NCI-H1694 (cell line): ENCODE results near the gene ZNF526.
"Not testable (repeated sequence)": the region's sequence is repeated elsewhere in the genome, so short reads cannot be mapped to it uniquely, and the experiment has no call there.

Source experiments
- DNase-seq: peaks from one replicate; lab custom pipeline; 2025; lab: John Stamatoyannopoulos, UW

ZNF526 gene

DNA sequence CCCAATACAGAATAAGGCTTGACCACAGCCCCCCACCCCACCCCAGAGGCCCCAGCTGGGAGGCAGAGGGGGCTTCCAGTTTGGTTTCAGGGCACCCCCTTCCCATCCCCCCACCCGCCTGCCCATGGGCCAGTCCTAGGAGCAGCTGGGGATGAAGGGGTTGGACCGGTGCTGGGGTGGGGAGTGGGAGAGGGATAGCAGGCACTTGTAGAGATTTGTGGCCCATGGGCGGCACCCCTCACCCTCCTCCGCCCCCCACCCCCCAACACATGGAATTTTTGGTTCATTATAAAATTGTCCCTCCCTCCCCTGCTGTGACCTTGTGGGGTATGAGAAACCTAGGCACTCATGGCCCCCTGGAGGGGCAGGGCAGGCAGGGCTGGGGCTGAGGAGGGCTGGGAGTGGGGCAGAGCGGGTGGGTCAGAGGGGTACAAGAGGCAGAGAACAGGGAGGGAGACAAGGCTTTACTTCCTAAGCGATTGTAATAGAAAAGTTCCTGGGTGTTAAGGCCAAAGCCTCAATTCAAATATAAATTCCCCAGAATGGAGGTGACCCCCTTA is 27.6 kb downstream of the ZNF526 start:
- DNase-seq: no peak

DNA sequence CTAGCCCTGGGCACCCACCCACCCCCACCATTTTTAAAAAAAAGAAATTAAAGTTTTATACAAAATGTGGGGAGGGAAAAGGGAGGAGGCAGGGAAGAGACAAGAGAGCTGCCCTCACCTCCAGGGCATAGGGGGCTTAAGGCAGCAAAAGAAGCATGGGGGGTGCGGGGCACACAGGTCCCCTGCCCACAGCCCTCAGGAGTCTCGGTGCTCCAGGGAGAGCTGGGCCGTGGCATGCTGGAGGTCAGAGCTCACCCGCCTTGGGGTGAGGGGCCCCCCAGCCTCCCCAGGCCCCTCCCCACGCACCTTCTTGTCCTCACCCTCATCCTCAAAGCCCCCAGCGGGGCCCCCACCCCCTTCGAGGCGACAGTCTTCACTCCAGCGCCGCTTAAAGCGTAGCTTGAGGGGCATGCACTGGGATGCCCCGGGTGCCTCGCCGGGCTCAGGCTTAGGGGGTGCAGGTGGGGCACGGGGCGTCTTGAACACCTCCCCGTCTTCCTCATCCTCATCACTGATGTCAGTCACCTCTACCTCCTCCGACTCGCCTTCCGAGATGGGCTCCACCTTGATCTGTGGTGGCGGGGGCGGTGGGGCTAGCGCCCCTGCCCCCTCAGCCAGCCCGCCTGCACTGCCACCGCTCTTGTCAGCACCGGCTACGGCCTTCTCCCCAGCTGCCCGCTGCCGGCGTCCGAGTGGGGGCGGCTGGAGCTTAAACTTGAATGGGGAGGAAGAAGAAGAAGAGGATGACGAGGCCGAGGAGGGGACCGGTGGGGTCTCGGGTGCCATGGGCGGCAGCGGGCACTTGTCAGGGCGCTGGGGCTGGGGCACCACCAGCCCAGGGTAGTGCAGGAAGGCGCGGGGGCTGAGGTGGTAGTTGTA is 28.4 kb downstream of the ZNF526 start:
- no peak for DNase-seq

DNA sequence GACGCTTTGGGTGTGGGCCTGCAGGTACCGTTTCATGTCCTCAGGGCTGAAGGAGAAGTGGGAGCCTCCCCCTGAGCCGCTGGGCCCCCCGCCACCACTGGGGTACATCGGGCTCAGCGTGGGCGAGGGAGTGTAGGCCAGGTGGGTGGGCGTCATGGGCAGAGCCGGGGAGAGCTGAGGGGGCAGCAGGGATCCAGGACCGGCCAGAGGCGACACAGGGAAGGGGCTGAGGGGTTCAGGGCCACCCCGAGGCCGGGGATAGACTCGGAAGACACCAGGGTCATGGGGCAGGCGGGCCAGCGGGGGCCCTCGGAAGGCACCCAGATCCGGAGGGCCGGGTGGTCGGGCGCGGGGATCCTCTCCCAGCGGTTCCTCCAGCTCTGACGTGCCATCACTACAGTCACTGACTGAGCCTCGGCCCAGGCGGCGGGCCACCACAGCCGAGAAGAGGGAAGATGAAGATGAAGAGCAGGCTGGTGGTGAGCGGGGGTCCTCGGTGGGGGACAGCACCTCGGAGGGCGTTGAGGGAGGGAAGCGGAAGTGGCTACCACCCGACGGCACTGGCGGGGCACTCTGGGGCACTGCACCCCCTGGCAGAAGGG is 29.1 kb downstream of the ZNF526 start:
- no peak for DNase-seq

DNA sequence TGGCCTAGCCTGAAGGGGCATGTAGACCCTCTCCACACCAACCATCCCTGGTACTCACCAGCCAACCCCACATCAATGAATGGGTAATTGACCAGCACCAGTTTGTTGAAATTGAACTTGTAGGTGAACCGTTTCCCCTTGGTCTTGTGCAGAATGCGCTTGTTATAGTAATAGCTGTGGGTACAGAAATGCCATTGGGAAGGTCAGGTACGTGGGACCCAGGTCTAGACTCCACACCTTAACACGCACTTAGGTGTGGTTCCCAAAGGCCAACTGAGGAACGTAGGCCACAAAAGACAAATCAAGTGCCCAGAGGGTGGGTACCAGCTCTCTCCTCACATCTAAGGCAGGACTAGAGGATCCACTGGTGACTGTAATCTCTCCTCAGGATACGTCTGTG is 29.7 kb downstream of the ZNF526 start:
- DNase-seq: no peak

DNA sequence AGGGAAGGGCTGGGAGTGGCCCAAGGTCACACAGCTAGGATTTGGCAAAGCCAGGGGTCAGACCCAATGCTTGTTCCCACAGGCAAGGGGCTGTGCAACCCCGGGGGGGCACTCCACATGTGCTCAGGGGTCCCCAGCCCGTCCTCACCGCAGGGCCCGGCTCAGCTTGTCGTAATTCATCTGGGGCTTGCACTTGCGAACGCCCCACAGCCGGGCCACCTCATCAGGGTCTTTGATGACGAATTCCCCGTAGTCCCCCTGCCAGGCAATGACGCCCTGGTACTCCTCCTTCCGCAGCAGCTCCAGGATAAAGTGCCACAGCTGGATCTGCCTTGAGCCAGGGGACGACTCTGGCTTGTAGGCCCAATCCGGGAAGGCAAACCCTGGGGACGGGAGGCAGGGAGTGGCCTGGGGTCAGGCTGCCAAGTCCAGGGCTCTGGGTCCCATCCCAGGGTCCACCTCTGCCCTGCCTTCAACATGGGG is 30.1 kb downstream of the ZNF526 start:
- DNase-seq: no peak

DNA sequence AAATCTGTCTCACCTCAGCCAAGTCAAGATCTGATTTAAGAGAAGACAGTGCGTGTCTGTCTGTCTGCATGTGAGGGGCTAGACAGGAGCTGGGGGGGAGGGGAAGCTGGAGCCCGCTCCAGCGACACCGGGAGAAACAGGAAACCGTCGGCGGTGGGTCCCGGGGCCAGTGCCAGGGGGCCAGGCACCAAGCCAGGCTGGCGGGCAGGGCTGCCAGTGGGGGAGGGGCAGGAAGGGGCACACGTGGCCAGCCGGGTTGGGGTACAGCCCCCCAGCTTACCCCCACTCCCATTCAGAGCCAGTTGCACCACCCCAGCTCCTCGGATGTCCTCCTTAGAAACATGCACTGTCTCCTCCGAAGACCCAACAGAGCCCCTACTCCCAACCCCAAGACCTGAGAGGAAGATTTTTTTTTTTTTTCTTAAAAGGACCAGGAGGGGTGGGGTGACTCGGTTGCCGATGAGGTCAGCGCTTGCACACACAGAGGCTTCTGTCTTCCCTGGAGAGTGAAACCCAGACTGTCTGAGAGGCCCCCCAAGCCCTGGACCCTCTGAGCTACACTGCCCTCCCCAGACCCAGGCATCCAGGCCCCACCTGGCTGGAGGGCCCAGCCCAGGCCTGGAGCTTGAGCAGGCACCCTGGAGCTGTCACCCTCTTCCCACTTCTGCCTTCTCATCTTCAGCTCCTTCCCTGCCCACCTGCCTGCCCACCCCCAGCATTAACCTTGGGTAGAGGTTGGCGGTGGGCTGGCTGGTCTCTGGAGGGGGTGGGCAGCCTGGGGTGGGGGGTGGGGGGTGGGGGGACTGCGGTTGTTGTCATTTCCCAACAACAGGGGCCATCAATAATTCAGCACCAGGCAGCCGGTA is 30.8 kb downstream of the ZNF526 start:
- no peak for DNase-seq

DNA sequence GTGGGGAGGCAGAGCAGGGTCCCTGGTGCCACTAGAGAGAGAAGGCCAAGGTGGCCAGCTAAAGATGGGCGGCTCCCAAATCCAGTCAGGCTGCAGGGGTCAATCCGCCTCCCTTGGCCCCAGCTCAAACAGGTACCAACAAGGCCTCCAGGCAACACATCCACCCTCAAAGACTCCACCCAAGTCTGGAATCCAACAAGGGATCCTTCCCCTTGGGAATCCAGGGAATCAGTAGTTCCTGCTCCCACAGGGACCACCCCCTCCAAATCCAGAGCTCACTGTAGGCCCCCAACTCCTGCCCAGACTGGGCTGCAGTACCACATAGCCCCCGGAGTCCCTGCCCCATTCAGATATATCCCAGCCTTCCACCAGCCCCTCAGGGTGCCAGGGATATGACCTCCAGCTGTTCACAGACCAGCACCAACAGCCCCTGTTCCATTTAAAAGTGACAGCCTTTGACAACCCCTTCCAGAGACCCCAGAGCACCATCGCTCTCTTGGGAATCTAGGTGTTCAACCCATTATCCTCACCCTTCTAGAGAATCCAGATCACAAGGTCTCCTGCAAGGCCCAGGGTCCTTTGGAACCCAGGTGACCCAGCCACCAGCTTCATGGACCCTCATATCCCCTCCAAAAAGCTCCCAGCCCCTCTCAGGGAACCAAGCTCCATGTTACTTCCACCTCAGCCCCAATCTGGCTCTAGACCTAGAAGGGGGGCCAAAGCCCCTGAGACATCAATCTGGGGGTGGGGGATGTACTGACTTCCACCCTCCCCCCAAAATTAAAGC is 31.7 kb downstream of the ZNF526 start:
- no peak for DNase-seq

DNA sequence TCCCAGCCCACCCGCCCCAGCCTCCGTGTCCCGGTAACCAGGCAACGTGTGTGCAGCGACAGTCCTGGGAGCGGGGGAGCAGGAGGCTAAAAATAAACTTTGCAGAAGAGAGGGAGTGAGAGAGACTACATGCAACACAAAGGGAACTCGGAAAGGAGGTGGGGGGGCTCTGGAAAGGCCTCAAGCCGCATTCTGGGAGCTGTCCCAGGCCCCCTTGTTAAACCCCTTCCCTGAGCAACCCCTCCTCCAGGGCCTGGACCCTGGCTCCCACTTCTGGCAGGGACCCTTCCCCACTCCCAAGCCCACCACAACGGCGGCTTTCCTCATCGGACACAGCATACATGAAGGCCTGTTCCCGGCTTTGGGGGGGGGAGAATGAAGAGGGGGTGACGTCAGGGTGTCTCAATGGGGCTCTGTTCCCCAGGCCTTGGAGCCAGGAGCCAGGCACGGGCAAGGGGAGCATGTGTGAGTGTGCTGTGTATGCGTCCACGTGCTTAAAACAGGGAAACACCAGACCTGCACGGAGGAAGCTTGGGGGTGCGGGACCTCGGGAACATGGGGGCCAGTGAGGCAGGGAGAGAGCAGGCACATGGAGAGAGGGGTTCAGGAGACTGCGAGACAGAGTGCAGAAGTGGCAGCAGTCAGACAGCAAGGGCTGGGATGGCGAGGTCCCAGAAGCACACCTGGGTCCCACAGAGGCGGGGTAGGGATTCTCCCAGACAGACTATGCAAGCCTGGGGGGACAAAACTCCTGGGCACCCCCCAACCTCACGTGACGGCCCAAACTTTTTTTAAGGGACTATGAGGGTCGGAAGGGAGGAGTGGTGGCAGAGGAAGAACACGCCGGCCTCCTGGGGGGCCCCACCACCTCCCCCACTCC is 32.5 kb downstream of the ZNF526 start:
- no peak for DNase-seq

DNA sequence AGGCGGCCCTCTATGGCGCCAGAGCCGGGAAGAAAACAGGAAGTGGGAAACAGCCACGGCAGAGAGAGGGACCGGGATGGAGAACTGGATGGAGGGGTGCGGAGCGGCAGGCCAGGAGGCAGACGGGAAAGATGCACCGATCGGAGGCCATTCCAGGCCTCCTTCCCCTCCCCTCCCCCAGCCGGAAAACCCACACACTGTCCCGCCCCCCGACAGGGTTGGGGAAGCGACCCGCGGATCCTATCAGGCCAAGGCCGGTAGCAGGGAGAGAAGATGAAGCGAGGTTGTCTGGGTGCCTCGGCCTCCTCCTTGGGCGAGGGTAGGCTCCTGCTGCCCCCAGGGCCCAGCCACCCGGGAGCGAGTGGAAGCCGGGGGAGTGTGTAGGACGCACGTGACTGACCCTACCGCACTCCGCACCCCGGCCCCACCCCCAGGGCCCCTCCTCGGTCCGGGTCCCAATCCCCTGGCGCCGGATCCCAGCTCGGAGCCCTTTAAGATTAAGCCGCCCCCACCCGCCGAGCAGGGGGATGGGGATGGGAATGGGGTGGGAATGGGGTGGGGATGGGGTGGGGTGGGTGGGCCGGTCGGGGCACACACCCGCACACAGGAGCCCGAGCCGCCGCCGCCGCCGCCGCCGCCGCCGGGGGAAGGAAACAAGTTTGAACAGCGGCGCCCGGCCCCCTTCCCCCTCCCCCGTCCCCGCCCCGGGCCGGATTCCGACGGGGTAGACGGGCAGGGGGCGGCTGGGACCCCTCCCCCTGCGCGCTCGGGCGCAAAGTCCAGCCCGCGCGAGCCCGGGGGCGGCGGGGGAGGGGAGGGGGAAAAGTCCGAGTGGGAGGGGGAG is 33.4 kb downstream of the ZNF526 start:
- DNase-seq: peak; percentile 14

DNA sequence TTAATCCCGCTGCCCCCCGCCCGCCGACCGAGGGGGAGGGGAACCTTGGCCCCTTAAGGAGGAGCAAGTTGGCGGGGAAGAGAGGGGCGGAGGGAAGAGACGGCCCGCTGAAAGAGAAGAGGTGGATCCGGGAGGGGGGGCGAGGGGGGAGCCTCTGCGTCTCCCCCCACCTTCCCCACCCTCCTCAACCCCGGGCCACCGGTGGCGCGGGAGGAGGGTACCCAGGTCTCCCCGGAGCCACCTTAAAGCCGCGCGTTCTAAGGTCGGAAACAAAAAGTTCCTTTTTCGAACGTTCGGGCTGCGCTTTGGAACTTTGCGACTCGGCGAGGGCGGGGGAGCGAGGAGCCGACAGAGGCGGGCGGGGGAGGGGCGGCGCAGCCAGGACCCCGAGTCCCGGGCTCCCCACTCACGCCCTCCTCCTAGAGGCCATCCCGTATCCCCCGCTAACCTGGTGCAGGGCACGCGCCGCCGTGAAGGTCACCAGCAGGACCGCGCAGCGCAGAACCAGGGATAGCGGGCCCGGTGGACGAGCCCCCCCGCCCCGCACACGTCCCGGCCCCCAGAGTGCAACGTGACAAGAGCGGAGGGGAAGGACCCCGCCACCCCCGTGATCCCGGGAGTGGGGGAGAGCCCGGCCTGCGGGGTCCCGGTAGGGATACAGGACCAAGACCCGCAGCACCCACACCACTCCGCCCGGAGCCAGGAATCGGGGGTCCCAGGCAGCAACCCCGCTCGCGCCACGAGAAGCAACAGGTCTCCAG is 34.2 kb downstream of the ZNF526 start:
- peak; percentile 13 for DNase-seq

DNA sequence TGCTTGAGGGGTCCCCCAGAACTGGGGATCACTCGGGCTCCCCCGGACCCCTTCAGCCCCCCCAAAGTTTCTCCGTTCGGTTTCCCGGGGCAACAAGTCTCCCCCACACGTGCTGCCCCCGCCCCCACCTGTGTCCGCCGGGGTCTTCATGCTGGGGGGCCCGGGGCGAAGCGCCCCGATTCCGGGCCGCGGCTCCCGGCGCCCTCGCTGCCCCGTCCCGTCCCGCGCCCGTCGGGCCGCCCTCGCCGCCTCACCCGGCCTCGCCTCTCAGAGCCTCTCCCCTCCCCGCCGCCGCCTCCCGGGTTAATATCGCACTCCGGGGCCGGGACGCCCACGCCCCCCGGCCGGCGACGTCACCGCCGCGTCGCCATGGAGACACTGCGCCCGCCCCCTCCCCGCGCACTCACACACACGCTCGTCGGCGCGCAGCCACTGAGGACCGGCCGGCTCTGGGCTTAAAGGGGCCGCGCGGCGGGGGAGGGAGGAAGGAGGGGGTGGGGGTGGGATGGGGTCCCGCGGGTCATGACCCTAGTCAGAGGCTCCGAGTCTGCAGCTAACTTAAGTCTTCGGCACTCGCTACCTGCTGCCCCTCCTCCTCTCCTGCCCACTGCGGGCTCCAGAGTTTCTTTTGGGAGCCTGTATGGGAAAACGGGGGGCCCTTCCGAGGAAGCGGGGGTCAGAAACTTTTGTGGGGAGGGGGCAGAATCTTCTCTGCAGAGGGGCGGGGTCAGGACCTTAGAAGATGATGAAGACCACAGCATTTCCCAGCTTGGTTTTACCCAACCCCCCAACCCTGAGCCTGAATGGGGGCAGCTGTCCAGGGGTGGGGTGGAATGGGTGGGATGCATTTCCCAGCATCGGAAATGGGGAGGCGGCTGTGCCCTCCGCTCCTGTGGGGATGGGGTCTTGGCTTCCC is 35.0 kb downstream of the ZNF526 start, which contains the start of gene ERF:
ERF (minus strand) TSS at position 279 of the 916 bp plus-strand sequence; CDS start at position 150, 129 bp downstream.
- DNase-seq: peak; percentile 54

DNA sequence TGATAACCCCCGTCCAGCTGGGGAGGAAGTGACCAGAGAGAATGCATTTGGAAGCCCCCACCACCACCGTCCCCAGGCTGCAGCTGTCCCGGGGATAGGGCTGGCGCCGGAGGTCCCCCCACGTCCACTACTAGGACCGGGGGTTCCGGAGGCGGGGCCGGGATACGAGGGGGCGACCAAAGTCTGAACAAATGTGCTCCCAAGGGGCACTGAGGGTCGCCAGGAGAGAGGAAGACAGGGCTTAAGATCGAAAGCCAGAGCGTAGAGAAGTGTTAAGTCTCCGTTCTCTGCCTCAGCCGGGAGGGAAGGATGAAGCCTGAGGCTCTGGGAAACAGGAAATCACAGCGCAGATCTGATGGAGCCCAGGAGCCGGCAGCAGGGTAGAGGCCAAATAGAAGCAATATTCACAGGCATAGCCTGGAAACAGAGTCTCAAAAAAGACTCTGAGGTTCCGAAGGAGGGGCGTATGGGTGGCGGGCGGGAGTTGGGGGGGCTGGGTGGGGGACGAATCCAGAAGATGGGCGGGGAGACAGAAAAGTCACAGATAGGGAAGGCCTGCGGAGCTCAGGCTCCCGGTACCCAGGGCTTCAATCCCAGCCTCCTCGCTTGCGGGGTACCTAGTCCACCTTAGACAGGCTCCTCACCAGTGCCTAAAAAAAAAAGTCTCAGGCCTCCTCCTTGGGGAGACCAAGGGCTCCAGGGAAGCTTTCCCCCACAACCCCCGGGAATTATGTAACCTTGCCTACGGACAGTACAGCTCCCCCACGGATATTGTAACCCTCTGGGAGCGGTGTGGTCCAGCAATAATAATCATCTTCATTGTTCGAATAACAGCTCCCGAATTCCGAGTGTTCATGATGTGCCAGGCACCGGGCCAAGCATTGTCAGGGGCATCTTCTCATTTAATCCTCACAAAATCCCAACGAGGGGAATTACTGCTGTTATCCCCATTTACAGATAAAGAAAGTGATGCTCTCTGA is 35.9 kb downstream of the ZNF526 start:
- no peak for DNase-seq

DNA sequence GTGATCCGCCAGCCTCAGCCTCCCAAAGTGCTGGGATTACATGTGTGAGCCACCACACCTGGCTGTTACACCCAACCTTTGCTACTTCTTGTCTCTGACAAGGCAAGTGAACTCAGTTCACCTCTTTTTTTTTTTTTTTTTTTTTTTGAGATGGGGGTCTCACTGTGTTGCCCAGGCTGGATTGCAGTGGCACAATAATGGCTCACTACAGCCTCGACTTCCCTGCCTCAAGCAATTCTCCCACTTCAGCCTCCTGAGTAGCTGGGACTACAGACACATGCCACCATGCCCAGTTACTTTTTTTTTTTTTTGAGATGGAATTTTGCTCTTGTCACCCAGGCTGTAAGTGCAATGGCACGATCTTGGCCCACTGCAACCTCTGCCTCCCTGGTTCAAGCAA is 37.7 kb downstream of the ZNF526 start:
- not testable (repeated sequence) for DNase-seq

DNA sequence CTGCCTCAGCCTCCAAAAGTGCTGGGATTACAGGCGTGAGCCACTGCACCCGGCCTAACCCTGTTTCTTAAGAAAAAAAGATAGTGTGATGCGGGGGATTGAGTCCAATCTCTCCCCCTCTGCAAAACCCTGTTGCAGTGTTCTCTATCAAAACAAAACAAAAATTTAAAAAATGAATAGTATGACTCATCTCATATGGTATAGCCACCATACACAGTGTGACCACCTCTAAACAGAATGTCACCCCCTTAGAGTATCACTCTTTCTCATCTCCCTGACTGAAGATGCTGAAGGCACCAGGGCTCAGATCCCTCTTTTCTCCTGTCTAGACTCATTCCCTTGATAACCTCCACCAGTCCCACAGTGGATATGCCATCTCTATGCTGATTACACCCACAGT is 41.7 kb downstream of the ZNF526 start:
- no peak for DNase-seq

DNA sequence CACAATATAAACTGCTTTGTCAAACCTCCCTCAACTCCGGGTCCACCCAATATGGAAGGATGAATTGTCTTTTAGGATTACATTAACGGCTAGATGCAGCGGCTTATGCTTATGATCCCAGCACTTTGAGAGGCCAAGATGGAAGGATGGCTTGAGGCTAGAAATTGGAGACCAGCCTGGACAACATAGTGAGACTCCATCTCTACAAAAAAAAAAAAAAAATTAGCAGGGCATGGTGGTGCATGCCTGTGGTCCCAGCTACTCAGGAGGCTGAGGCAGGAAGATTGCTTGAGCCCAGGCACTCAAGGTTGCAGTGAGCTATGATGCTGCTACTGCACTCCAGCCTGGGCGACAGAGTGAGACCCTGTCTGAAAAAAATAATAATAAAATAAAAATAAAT is 46.0 kb downstream of the ZNF526 start:
- not testable (repeated sequence) for DNase-seq

DNA sequence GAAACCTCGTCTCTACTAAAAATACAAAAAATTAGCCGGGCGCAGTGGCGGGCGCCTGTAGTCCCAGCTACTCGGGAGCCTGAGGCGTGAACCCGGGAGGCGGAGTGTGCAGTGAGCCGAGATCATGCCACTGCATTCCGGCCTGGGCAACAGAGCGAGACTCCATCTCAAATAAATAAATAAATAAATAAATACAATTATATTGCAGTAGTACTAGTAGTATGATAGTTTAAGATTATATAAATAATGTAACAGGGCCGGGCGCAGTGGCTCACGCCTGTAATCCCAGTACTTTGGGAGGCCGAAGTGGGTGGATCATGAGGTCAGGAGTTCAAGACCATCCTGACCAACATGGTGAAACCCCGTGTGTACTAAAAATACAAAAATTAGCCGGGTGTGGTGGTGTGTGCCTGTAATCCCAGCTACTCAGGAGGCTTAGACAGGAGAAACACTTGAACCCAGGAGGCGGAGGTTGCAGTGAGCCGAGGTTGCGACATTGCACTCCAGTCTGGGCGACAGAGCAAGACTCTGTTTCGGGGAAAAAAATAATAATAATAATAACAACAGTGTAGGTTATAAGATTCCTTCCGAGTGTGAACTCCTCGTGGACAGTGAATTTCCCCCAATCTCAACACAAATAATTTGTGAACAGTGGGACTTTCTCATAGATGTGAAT is 47.0 kb downstream of the ZNF526 start:
- DNase-seq: not testable (repeated sequence)
